SH-SY5Y (cell line): ENCODE measurements around the gene YAP1.

Experiments used
- GATA2 ChIP-seq: IDR thresholded peaks from 2 replicates; pipeline ENCODE4 v1.6.1; 2011; ENCODE audit warnings: mild to moderate bottlenecking, low read depth, low read length
- GATA3 ChIP-seq: IDR thresholded peaks from 2 replicates; pipeline ENCODE4 v1.6.1; 2011; ENCODE audit warnings: low read depth, mild to moderate bottlenecking, low read length, moderate library complexity

DNA sequence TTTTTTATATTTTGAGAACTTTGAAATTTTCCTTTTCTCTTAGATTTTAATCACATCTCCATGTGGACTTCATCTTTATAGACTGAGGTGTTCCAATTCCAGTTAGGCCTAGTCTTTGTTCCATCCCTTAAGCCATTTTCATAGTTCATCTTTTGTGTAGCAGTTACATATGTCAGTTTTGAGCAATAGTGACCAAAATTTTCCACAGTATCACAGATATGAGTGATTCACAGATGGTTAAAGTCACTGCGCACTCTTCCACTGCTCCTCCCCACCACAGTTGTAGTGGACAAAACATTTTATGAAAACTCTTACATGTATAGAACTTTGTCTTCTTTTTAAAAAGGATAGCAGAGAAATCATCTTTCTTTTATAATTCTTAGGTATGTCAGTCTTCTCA is 42.8 kb downstream of the YAP1 start:
- TF ChIP-seq GATA2 (no peak), GATA3 (no peak)
